ENCODE data around the gene RPTN.
"Not testable (repeated sequence)": the region's sequence is repeated elsewhere in the genome, so short reads cannot be mapped to it uniquely, and the experiment has no call there.

Gene RPTN

GRCh38 chr1:152164517-152165136 is 5.6 kb upstream of the RPTN start:
- peak; percentile 78 for DNase-seq (ENCODE audit: low spot score)

- DNase-seq (ENCODE audit: low spot score), result peak; percentile 83
These were observed 3.9 kb upstream of the RPTN start for GRCh38 chr1:152162792-152163463.

- no peak for DNase-seq (ENCODE audit: low spot score)
These were observed 1.5 kb upstream of the RPTN start for GRCh38 chr1:152160576-152160975.

- no peak for DNase-seq (ENCODE audit: low spot score)
These were observed 5.0 kb downstream of the RPTN start for GRCh38 chr1:152153996-152154395.

GRCh38 chr1:152151646-152152045 is 7.4 kb downstream of the RPTN start:
- DNase-seq (ENCODE audit: low spot score), result no peak

GRCh38 chr1:152148981-152149380 is 10.0 kb downstream of the RPTN start:
- no peak for DNase-seq (ENCODE audit: low spot score)

GRCh38 chr1:152148051-152148450 is 11.0 kb downstream of the RPTN start:
- no peak for DNase-seq (ENCODE audit: low spot score)

- DNase-seq (ENCODE audit: low spot score), result no peak
These were observed 13.3 kb downstream of the RPTN start for GRCh38 chr1:152145769-152146168.

GRCh38 chr1:152144674-152145183 is 14.3 kb downstream of the RPTN start:
- DNase-seq (ENCODE audit: low spot score), result not testable (repeated sequence)

- no peak for DNase-seq (ENCODE audit: low spot score)
These were observed 15.7 kb downstream of the RPTN start for GRCh38 chr1:152143150-152143887.

- DNase-seq (ENCODE audit: low spot score), result peak; percentile 78
These were observed 16.9 kb downstream of the RPTN start for GRCh38 chr1:152141971-152142584.

- no peak for DNase-seq (ENCODE audit: low spot score)
These were observed 21.8 kb downstream of the RPTN start for GRCh38 chr1:152137215-152137614.

- DNase-seq (ENCODE audit: low spot score), result no peak
These were observed 28.8 kb downstream of the RPTN start for GRCh38 chr1:152130186-152130585.

- no peak for DNase-seq (ENCODE audit: low spot score)
These were observed 31.4 kb downstream of the RPTN start for GRCh38 chr1:152127673-152128072.

- no peak for DNase-seq (ENCODE audit: low spot score)
These were observed 33.1 kb downstream of the RPTN start for GRCh38 chr1:152125834-152126443.

GRCh38 chr1:152118915-152119314 is 40.1 kb downstream of the RPTN start:
- no peak for DNase-seq (ENCODE audit: low spot score)

- DNase-seq (ENCODE audit: low spot score), result no peak
These were observed 43.7 kb downstream of the RPTN start, which contains the start of gene TCHH for GRCh38 chr1:152115344-152115743. Gene TCHH, minus strand, starts transcription at chr1:152115444. Its CDS starts 1,364 bp downstream, at chr1:152114080.

- no peak for DNase-seq (ENCODE audit: low spot score)
These were observed 46.1 kb downstream of the RPTN start for GRCh38 chr1:152112885-152113432.

- DNase-seq (ENCODE audit: low spot score), result no peak
These were observed 46.7 kb downstream of the RPTN start for GRCh38 chr1:152112101-152112884.

- DNase-seq (ENCODE audit: low spot score), result no peak
These were observed 47.5 kb downstream of the RPTN start for GRCh38 chr1:152111515-152111968.

Data from LoVo (cell line).